Measurements from ENCODE around the gene CHST9.
"Not testable (repeated sequence)": the region's sequence is repeated elsewhere in the genome, so short reads cannot be mapped to it uniquely, and the experiment has no call there.

CHST9 gene

GRCh38 chr18:26941584-26941983 is 243.5 kb downstream of the CHST9 start:
- Histone ChIP-seq H3K4me1 (ENCODE audit: control insufficient read depth, insufficient read depth, low read length, unreplicated experiment) (no peaks in the 10 kb centered on the region), H3K27me3 (ENCODE audit: insufficient read depth, low read length) (no peaks in the 10 kb centered on the region), H3K4me3 (ENCODE audit: low read depth, low read length) (no peak overlapping the region), H3K27ac (ENCODE audit: low read depth, low read length) (no peak overlapping the region), H3K36me3 (ENCODE audit: insufficient read depth, low read length) (no peaks in the 10 kb centered on the region), H2AFZ (ENCODE audit: low read length, unreplicated experiment) (no peak overlapping the region), H3K79me2 (ENCODE audit: control insufficient read depth, insufficient read depth, low read length, unreplicated experiment) (no peaks in the 10 kb centered on the region)

- no peaks in the 10 kb centered on the region for H3K4me1 ChIP-seq (ENCODE audit: control insufficient read depth, insufficient read depth, low read length, unreplicated experiment)
- H3K27ac ChIP-seq (ENCODE audit: low read depth, low read length): no peak overlapping the region
- no peak overlapping the region for H2AFZ ChIP-seq (ENCODE audit: low read length, unreplicated experiment)
- no peak overlapping the region for H3K4me3 ChIP-seq (ENCODE audit: low read depth, low read length)
- no peaks in the 10 kb centered on the region for H3K79me2 ChIP-seq (ENCODE audit: control insufficient read depth, insufficient read depth, low read length, unreplicated experiment)
- H3K36me3 ChIP-seq (ENCODE audit: insufficient read depth, low read length): no peaks in the 10 kb centered on the region
- H3K27me3 ChIP-seq (ENCODE audit: insufficient read depth, low read length): no peaks in the 10 kb centered on the region
Observed at GRCh38 chr18:26940744-26941398, 244.2 kb downstream of the CHST9 start.

GRCh38 chr18:26931659-26932058 is 253.4 kb downstream of the CHST9 start:
- no peaks in the 10 kb centered on the region for H3K79me2 ChIP-seq (ENCODE audit: control insufficient read depth, insufficient read depth, low read length, unreplicated experiment)
- no peak overlapping the region for H3K27ac ChIP-seq (ENCODE audit: low read depth, low read length)
- H3K36me3 ChIP-seq (ENCODE audit: insufficient read depth, low read length): no peaks in the 10 kb centered on the region
- no peaks in the 10 kb centered on the region for H3K27me3 ChIP-seq (ENCODE audit: insufficient read depth, low read length)
- no peak overlapping the region for H2AFZ ChIP-seq (ENCODE audit: low read length, unreplicated experiment)
- no peaks in the 10 kb centered on the region for H3K4me1 ChIP-seq (ENCODE audit: control insufficient read depth, insufficient read depth, low read length, unreplicated experiment)
- no peak overlapping the region for H3K4me3 ChIP-seq (ENCODE audit: low read depth, low read length)

GRCh38 chr18:26930630-26931029 is 254.5 kb downstream of the CHST9 start:
- no peaks in the 10 kb centered on the region for H3K79me2 ChIP-seq (ENCODE audit: control insufficient read depth, insufficient read depth, low read length, unreplicated experiment)
- H3K27ac ChIP-seq (ENCODE audit: low read depth, low read length): no peak overlapping the region
- H3K4me1 ChIP-seq (ENCODE audit: control insufficient read depth, insufficient read depth, low read length, unreplicated experiment): no peaks in the 10 kb centered on the region
- H3K4me3 ChIP-seq (ENCODE audit: low read depth, low read length): no peak overlapping the region
- no peaks in the 10 kb centered on the region for H3K27me3 ChIP-seq (ENCODE audit: insufficient read depth, low read length)
- H2AFZ ChIP-seq (ENCODE audit: low read length, unreplicated experiment): no peak overlapping the region
- H3K36me3 ChIP-seq (ENCODE audit: insufficient read depth, low read length): no peaks in the 10 kb centered on the region

- no peak overlapping the region for H2AFZ ChIP-seq (ENCODE audit: low read length, unreplicated experiment)
- H3K4me3 ChIP-seq (ENCODE audit: low read depth, low read length): no peak overlapping the region
- no peak overlapping the region for H3K27ac ChIP-seq (ENCODE audit: low read depth, low read length)
- no peaks in the 10 kb centered on the region for H3K27me3 ChIP-seq (ENCODE audit: insufficient read depth, low read length)
- no peaks in the 10 kb centered on the region for H3K4me1 ChIP-seq (ENCODE audit: control insufficient read depth, insufficient read depth, low read length, unreplicated experiment)
- H3K79me2 ChIP-seq (ENCODE audit: control insufficient read depth, insufficient read depth, low read length, unreplicated experiment): no peaks in the 10 kb centered on the region
- H3K36me3 ChIP-seq (ENCODE audit: insufficient read depth, low read length): no peaks in the 10 kb centered on the region
Observed at GRCh38 chr18:26928670-26929313, 256.3 kb downstream of the CHST9 start.

GRCh38 chr18:26927822-26928221 is 257.3 kb downstream of the CHST9 start:
- not testable (repeated sequence) for H3K4me1 ChIP-seq (ENCODE audit: control insufficient read depth, insufficient read depth, low read length, unreplicated experiment); H2AFZ ChIP-seq (ENCODE audit: low read length, unreplicated experiment); H3K4me3 ChIP-seq (ENCODE audit: low read depth, low read length); H3K79me2 ChIP-seq (ENCODE audit: control insufficient read depth, insufficient read depth, low read length, unreplicated experiment); H3K36me3 ChIP-seq (ENCODE audit: insufficient read depth, low read length); H3K27me3 ChIP-seq (ENCODE audit: insufficient read depth, low read length); H3K27ac ChIP-seq (ENCODE audit: low read depth, low read length)

- H2AFZ ChIP-seq (ENCODE audit: low read length, unreplicated experiment): no peak overlapping the region
- no peak overlapping the region for H3K4me3 ChIP-seq (ENCODE audit: low read depth, low read length)
- H3K27me3 ChIP-seq (ENCODE audit: insufficient read depth, low read length): no peaks in the 10 kb centered on the region
- H3K27ac ChIP-seq (ENCODE audit: low read depth, low read length): no peak overlapping the region
- H3K36me3 ChIP-seq (ENCODE audit: insufficient read depth, low read length): no peaks in the 10 kb centered on the region
- no peaks in the 10 kb centered on the region for H3K79me2 ChIP-seq (ENCODE audit: control insufficient read depth, insufficient read depth, low read length, unreplicated experiment)
- H3K4me1 ChIP-seq (ENCODE audit: control insufficient read depth, insufficient read depth, low read length, unreplicated experiment): no peaks in the 10 kb centered on the region
Observed at GRCh38 chr18:26926066-26926675, 258.9 kb downstream of the CHST9 start.

GRCh38 chr18:26925313-26925712 is 259.8 kb downstream of the CHST9 start:
- Histone ChIP-seq H3K4me3 (ENCODE audit: low read depth, low read length) (no peak overlapping the region), H3K27me3 (ENCODE audit: insufficient read depth, low read length) (no peaks in the 10 kb centered on the region), H3K79me2 (ENCODE audit: control insufficient read depth, insufficient read depth, low read length, unreplicated experiment) (no peaks in the 10 kb centered on the region), H2AFZ (ENCODE audit: low read length, unreplicated experiment) (no peak overlapping the region), H3K36me3 (ENCODE audit: insufficient read depth, low read length) (no peaks in the 10 kb centered on the region), H3K27ac (ENCODE audit: low read depth, low read length) (no peak overlapping the region), H3K4me1 (ENCODE audit: control insufficient read depth, insufficient read depth, low read length, unreplicated experiment) (no peaks in the 10 kb centered on the region)

GRCh38 chr18:26922313-26922712 is 262.8 kb downstream of the CHST9 start:
- H2AFZ ChIP-seq (ENCODE audit: low read length, unreplicated experiment): no peak overlapping the region
- H3K27me3 ChIP-seq (ENCODE audit: insufficient read depth, low read length): no peaks in the 10 kb centered on the region
- no peaks in the 10 kb centered on the region for H3K79me2 ChIP-seq (ENCODE audit: control insufficient read depth, insufficient read depth, low read length, unreplicated experiment)
- no peak overlapping the region for H3K4me3 ChIP-seq (ENCODE audit: low read depth, low read length)
- no peaks in the 10 kb centered on the region for H3K4me1 ChIP-seq (ENCODE audit: control insufficient read depth, insufficient read depth, low read length, unreplicated experiment)
- H3K27ac ChIP-seq (ENCODE audit: low read depth, low read length): no peak overlapping the region
- no peaks in the 10 kb centered on the region for H3K36me3 ChIP-seq (ENCODE audit: insufficient read depth, low read length)

GRCh38 chr18:26920644-26921043 is 264.5 kb downstream of the CHST9 start:
- Histone ChIP-seq H3K4me3 (ENCODE audit: low read depth, low read length) (no peak overlapping the region), H3K4me1 (ENCODE audit: control insufficient read depth, insufficient read depth, low read length, unreplicated experiment) (no peaks in the 10 kb centered on the region), H3K27me3 (ENCODE audit: insufficient read depth, low read length) (no peaks in the 10 kb centered on the region), H2AFZ (ENCODE audit: low read length, unreplicated experiment) (no peak overlapping the region), H3K27ac (ENCODE audit: low read depth, low read length) (no peak overlapping the region), H3K79me2 (ENCODE audit: control insufficient read depth, insufficient read depth, low read length, unreplicated experiment) (no peaks in the 10 kb centered on the region), H3K36me3 (ENCODE audit: insufficient read depth, low read length) (no peaks in the 10 kb centered on the region)

- Histone ChIP-seq H3K4me3 (ENCODE audit: low read depth, low read length) (no peak overlapping the region), H3K36me3 (ENCODE audit: insufficient read depth, low read length) (no peaks in the 10 kb centered on the region), H3K27ac (ENCODE audit: low read depth, low read length) (no peak overlapping the region), H3K27me3 (ENCODE audit: insufficient read depth, low read length) (no peaks in the 10 kb centered on the region), H3K79me2 (ENCODE audit: control insufficient read depth, insufficient read depth, low read length, unreplicated experiment) (no peaks in the 10 kb centered on the region), H2AFZ (ENCODE audit: low read length, unreplicated experiment) (no peak overlapping the region), H3K4me1 (ENCODE audit: control insufficient read depth, insufficient read depth, low read length, unreplicated experiment) (no peaks in the 10 kb centered on the region)
Observed at GRCh38 chr18:26919627-26920026, 265.5 kb downstream of the CHST9 start.
